HK-2 (cell line): ENCODE measurements around the gene VAMP4.

Experiments
- DNase-seq: peaks from one replicate; pipeline ENCODE4 v3.0.0-alpha.2; 2018; ENCODE audit not compliant: unreplicated experiment

The VAMP4 gene, protein sequence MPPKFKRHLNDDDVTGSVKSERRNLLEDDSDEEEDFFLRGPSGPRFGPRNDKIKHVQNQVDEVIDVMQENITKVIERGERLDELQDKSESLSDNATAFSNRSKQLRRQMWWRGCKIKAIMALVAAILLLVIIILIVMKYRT

DNA sequence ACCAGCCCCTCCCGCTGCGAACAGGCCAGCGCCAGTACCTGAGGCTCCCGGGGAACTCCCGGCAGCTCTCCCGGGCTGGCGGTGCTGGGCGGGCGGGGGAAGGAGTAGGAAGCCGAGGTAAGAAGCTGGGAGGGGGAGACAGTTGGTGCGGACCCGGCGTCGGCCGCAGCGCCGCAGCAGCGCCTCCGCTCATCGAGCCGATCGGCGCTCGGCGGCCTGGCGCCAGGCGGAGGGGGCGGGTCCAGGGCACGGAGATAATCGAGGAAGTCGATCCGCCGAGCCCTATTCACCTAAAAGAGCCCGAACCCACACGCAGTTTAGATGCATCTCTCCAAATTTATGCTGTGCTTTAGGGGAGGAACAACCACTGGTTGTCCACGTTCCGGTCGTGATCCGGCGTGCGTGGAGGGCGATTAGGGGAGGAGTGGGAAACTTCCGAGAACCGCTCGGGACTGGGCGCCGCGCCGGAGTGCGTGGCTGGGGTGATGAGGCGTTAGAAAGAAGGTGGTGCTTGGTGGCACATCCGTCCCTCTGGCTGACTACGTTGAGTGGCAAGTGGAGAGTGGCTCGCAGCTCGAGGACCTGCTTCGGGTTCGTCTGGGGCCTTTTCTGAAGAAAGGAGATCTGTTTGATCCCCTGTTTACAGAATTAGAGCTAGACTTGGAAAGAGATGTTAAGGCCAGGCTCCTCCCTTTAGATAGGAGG lies at the start of gene VAMP4:
VAMP4 (minus strand) TSS at position 194 of the 705 bp plus-strand sequence. CDS start 3,651 bp downstream, outside the sequence.
- peak; percentile 90 for DNase-seq

DNA sequence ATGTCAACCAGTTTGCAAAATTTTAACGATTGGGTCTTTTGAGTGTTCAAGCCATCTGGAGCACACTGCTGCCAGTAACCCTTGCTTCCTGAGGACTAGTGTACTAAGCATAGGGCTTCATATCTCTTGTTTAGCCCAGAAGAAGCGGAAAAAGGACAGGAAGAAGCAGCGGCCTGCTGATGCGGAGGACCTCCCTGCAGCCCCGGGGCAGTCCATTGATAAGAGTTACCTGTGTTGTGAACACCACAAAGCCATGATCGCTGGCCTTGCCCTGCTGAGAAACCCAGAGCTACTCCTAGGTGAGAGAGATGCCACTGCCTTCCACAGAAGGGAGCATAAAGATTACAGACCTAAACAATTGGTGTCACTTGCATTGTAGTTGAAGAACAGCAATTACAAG lies 48.5 kb upstream of the VAMP4 start:
- no peak for DNase-seq

DNA sequence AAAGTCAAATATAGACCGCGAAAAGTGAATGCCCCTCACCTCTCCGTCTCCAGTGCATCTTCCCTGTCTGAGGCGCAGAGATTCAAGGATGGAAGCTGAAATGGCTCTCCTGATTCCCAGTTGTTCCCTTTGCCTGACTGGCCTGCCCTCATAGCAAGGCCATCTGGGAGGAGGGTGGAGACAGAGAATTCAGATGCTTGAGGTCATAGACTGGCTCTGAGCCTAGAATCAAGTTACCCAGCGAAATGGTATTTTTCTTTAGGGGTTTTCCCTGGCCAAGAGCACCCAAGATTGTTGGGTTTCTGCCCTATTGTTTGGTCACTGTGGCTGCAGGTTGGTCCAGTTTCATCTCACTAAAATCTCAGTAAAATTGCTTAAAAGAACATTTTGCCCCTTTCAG lies 46.8 kb upstream of the VAMP4 start:
- peak; percentile 20 for DNase-seq

DNA sequence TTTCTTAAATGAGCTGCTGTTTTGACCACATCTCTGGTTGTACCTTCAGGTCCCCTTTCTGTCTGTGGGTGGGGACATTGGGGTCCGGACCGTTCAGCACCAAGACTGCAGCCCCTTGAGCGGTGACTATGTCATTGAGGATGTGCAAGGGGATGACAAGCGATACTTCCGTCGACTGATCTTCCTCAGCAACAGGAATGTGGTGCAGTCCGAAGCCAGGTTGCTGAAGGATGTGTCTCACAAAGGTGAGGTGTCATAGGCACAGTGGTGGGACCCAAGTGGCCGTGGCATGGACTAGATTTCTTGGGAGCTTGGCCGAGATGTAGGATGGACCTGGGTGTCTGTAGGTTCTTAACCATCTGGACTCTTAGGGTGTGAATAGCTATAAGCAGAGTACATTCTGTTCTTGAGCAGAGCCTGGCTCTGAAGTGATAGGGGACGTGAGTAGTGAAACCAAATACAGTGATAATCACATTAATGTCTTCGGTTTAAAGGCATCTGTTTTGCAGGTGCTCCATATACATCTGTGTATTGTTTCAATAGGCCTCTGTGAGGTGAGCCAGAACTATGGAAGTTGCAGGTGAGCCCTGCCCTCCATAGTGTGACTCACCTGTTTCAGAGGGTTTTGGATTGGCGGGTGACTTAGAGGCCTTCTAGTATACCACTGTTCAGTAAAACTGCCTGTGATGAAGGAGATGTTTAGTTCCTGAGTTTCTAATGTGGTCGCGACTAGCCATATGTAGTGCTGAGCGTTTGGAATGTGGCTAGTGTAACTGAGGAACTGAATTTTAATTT lies 46.0 kb upstream of the VAMP4 start:
- no peak for DNase-seq

DNA sequence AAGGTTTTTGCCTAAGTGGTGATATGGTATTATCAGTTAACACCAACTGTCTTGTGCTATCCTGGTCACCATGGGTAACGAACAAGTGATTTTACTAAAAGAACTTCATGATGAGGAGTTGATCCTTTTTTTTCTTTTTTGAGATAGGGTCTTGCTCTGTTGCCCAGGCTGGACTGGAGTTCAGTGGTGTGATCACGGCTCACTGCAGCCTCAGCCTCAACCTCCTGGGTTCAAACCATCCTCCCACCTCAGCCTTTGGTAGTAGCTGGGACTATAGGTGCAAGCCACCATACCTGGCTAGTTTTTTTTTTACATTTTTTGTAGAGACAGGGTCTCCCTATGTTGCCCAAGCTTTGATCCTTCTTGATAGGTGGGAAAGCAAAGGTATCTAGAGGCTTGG lies 44.7 kb upstream of the VAMP4 start:
- DNase-seq, result no peak

DNA sequence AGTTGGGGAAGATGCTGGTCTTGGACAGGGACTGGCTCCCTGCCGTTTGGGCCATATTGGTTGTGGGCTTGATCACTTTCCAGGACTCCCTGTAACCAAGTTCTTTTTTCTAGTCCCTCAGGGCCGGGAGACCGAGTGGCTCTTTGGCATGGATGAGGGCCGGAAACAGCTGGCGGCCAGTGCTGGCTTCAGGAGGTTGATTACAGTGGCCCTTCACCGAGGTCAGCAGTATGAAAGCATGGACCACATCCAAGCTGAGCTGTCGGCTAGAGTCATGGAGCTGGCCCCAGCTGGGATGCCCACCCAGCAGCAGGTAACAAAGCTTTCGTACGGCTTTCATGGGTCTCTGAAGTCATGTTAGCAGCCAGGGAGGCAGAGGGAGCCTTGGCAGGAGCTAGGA lies 43.9 kb upstream of the VAMP4 start:
- DNase-seq, result no peak

DNA sequence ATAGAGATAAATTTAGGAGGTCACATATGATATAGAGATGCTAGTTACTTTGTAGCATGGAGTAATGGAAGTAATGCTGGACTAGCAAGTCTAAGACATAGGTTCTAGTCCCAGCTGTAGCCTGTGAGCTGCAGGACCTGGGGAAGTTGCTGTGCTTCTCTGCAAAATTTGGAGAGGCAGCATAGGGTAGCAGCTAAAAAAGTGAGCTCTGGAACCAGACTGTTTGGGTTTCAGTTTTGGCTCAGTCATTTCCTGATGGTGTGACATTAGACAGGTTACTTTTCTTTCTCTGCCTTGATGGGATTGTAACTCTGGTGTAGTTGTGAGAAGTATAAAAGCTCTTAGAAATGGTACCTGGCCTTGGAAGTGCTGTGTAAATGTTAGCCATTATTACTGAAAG lies 42.9 kb upstream of the VAMP4 start:
- DNase-seq, result no peak

DNA sequence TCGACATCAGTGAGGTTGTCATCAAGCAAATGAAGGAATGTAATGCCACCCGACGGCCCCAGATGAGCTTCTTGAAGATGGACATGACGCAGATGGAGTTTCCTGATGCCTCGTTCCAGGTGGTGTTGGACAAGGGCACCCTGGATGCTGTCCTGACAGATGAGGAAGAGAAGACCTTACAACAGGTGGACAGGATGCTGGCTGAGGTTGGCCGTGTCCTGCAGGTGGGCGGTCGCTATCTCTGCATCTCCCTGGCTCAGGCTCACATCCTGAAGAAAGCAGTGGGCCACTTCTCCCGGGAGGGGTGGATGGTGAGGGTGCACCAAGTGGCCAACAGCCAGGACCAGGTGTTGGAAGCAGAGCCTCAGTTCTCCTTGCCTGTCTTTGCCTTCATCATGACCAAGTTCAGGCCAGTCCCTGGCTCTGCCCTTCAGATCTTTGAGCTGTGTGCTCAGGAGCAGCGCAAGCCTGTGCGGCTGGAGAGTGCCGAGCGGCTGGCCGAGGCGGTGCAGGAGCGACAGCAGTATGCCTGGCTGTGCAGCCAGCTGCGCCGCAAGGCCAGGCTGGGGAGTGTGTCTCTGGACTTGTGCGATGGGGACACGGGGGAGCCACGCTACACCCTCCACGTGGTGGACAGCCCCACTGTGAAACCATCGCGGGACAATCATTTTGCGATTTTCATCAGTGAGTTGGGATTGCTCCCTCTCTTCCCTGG lies 42.1 kb upstream of the VAMP4 start:
- no peak for DNase-seq

DNA sequence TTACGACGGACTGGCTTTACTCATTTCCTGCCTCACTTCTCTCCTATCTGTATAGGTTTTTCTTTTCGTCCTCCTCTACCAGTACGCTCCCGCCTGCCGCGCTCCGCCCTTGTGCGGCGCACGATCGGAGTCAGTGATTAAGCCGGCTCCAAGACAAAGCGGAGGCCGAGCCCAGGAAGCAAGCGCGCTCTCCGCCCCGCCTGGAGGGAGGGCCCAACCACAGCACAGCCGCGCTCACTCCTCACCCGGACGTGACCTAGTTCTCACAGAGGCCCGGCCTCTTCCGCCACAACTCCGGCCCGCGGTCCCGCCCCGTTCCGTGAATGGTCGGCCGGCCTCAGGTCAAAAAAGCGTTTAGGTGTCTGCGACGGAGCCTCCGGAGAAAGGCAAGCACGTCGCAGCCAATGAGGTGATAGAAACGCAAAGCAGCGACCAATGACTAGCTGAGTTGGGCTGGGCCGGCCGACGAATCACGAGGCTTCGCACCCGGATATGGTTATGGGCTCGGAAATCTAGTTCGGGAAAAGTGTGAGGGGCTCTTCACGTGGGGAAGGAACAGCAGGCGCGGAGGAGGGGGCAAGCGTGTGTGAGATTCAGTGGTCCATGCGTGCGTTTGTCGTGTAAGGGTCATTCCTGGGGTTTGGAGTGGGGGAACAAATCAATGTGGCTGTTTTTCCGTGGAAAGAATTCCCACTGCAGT lies 39.5 kb upstream of the VAMP4 start, which contains the start of gene METTL13:
METTL13 (plus strand) TSS at position 485 of the 700 bp plus-strand sequence. CDS start 308 bp downstream, outside the sequence.
- DNase-seq, result peak; percentile 100

DNA sequence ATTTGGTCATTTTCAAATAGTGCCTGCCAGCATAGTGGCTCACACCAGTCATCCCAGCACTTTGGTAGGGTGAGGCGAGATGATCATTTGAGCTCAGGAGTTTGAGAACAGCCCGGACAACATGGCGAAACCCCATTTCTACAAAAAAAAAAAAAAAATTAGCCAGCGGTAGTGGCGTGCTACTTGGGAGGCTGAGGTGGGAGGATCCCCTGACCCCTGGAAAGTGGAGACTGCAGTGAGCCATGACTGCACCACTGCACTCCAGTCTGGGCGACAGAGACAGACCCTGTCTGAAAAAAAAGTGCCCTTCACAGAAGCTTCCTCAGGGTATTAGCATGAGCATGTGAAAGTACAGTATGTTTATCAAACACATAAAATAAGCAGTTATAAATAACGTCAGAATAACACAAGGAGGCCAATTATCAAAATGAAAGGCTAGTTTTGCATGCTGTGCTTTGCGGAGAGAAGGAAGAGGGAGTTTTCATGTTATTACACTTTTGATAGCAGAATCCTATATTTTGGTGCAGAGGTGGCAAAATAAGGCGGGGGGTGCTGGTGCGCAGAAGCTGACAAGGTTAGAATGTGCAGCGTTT lies 38.8 kb upstream of the VAMP4 start:
- DNase-seq, result no peak

DNA sequence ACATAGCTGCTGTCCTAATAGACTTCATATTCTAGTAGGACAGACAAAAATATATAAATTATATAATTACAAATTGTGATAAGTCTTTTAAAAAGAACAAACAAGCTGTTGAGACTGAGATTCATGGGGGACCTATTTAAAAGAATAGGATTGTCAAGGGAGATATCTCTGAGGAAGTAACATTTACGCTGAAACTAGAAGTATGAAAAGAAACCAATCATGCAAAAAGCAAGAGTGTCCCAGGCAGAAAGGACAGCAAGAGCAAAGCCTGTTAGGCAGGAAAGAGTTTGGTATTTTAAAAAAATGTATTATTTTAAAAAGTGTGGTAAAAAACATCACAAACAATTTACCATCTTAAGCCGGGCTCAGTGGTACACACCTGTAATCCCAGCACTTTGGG lies 30.4 kb upstream of the VAMP4 start:
- no peak for DNase-seq

DNA sequence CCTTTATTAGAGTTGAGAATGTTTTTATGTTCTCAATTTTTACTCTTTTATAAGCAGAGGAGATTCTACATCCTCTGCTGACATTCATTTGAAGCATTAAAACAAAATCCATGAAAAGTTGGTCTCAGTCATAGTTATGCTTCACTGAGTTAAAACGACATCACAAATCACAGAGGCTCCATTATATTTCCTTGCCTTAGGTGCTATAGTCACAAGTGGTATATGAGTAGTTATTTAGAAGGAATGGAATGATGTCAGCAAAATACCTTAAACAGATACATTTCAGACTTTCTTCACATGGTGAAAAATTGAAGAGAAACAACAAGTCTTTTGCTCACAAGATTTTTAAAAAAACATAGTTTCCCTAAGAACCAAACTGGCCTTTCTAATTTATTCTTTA lies 27.9 kb upstream of the VAMP4 start:
- no peak for DNase-seq

DNA sequence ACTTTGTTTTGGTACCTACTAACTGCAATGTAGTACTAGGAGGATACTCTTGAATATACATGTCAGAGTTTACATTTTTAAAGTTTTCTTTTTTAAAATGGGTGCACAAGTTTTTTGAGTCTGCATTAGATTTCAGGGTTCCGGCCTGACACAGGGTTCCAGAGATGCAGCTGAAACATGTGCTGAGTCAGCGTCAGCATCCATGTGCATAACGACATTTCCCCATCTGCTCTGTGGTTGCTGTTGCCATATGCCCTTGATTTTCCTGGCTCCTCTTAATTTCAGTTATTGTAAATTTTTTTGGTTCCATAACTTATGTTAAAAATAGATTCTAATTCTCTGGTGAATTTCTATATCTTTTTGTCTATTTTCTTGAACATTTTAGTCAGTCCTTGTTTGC lies 27.3 kb upstream of the VAMP4 start:
- no peak for DNase-seq

DNA sequence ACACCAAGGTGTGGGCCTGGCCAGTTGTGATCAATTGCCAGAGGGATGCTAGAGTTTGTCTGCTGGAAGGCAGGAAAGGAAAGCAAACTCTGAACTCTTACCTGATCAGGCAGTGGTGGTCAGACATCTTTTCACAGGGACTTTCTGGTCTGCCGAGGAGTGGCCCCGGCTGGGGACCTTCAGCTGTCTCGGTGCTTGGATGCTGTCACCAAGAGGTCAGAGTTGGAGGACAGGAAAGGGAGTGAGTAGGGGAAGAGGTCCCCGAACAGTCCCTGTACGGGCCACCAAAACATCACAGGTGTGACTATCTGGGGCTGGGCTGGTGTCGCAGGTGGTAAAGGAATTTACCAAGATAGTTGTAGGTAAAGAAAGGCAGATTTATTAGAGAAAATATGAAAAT lies 21.9 kb upstream of the VAMP4 start:
- no peak for DNase-seq

DNA sequence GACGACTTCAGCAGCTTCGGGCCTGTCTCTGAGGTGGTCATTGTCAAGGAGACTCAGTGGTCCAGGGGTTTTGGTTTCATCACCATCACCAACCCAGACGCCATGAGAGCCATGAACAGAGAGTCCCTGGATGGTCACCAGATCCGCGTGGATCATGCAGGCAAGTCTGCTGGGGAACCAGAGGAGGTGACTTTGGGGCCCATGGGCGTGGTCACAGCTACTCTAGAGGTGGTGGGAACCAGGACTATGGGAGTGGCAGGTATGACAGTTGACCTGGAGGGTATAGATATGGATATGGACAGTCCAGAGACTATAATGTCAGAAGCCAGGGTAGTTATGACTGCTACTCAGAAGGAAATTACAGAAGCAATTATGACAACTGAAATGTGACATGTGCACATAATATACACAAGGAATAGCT lies 20.3 kb upstream of the VAMP4 start:
- DNase-seq, result no peak

DNA sequence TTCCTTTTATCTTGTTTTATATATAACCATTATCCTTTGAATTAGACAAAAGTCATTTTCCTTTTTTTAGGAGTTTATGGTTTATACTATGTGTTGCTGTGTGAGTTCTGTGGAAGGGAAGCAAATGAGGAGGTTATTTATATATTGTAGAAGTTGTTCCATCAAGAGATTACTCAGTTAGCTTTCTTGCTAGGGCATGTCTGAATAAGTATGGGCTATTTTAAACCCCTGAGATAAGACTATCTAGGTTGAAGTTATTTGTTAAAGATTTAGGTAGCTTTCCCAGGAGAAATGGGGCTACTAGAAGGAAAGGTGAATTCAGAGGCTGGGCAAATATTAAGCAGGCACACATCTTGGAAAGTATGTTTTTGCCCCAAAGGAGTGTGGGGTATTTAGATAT lies 16.1 kb upstream of the VAMP4 start:
- DNase-seq, result no peak

DNA sequence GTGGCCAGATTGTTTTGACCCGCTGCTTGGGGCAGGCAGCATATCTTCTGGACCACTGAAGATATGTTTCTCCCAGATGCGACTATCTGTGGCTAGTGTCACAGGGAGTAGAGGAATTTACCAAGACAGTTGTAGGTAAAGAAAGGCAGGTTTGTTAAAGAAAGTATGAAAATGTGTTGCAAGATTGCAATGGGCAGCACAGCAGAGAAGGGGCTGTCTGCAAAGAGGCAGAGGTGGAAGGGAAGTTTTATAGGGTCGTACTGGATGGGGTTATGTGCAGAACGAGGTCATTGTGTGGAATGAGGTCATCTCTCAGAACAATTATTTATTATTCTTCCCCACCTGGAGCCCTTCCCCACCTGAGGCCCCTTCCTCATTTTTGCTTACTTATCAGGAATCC lies 15.0 kb upstream of the VAMP4 start:
- no peak for DNase-seq

DNA sequence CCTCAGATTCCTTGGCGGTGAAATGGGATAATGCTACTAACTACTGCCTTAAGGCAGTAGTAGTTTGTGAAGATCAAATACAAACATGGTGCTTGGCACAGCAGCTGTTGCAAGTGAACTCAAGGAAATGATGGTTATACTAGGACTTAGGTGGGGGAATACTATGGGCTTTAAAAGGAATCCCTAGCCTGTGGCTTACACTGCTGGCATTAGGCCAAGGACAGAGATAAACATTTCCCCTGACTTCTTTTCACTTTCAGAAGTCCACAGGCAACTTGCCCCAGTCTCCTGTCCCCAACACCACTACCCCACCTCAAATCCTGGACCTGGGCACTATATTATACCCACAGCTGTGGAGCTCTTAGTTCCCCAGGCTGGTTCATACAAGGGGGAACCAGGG lies 13.1 kb upstream of the VAMP4 start:
- no peak for DNase-seq

DNA sequence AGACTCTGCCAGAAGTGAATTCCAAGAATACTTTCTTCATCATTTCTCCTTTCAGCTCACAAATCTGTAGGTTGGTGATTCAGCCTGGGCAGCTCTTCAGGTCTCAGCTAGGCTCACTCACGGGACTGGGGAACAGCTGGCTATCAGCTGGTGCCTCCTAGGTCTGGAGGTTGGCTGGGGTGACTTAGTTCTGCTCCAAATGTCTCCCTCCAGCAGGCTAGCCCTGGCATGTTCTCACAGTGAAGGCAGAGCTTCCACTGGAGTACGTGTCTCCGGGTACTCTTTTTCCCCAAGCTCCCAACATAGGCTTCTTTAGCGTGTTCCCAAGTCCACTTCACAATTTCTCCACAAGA lies 12.5 kb upstream of the VAMP4 start:
- DNase-seq, result no peak

DNA sequence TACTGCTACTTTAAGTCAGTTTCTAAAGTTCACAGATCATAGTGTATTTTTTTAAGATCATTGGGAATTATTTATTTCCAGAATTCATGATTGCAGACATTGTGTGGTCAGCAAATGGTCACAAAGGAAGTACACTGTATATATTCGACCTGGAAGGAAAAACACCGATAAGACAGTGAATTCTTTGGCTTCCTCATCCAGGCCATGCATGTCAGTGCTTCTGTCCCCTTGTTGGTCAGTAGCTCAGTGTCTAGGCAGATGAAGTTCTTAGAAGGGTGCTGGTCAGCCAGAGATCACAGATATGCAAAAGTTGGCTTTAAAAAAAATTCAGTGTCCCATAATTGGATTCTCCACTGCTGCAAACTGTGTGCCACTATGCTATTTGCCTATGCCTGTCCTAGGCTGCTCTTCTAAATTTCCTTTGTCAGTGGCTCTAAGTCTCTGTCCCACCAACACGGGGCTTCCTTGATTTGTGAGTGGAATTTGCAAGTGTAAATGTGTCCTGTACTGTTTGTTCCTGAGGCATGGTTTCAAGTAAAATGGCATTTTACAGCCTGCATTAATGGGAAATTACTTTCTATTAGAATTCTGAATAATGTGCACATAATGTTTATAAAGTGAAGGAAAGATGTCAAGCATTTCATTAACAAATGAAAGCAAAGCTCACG lies 12.0 kb upstream of the VAMP4 start:
- DNase-seq, result no peak

DNA sequence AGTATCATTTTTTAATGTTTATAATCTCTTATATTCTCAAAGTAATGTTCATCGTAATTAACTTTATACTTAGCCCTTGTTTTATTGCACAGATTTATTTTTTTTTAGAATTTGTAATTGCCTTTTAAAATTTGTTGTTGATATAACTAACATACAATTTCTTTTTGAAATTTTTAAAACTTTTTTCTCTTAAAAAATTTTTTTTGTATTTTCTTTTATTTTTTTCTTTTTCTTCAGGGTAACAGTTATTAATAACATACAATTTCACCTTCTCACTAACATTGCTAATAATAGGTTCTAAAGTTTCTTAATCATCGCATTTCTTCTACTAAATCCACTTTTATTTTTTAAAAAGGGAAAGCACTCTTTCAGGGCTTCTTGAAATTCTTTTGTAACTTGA lies 11.3 kb upstream of the VAMP4 start:
- DNase-seq, result no peak
